Transverse colon (tissue), 4 donors: ENCODE measurements around the gene MCOLN2. TPM values are rescaled to one million over a fixed set of nuclear protein-coding genes. Genes with fewer than 3 reads are reported as not detected.
A peak's percentile ranks its signal among the peaks of the same experiment; 100 is the strongest.
"Not testable (repeated sequence)": the region's sequence is repeated elsewhere in the genome, so short reads cannot be mapped to it uniquely, and the experiment has no call there.

Experiments
- DNase-seq: peaks from one replicate; pipeline ENCODE4 v3.0.0-alpha.2; 2019
- H3K27ac ChIP-seq, 4 donors: fragments of 200-600 bp; sonication (generic); 2 replicates each; pipeline ENCODE4 v1.5.1; 2016 to 2018; ENCODE audit warnings: inconsistent platforms in 4 of 4
- H3K27me3 ChIP-seq: fragments of 200-600 bp; sonication (generic); 2 replicates; pipeline ENCODE4 v1.5.1; 2017; ENCODE audit warnings: inconsistent platforms
- H3K36me3 ChIP-seq, 4 donors: fragments of 200-600 bp; sonication (generic); 2 replicates each; pipeline ENCODE4 v1.5.1; 2017 to 2019; ENCODE audit warnings: inconsistent platforms in 4 of 4
- H3K4me1 ChIP-seq, 4 donors: fragments of 200-600 bp; sonication (generic); 2 replicates each; pipeline ENCODE4 v1.5.1; 2017 to 2020; ENCODE audit warnings: inconsistent platforms in 4 of 4
- H3K4me3 ChIP-seq, 4 donors: fragments of 200-600 bp; sonication (generic); 1 replicate in 1 of 4; 2 replicates in 3 of 4; pipeline versions ENCODE4 v1.5.1 to v1.6.1; 2017 to 2019; ENCODE audit warnings: inconsistent platforms in 4 of 4
- H3K9me3 ChIP-seq, 2 donors: fragments of 200-600 bp; sonication (generic); 2 replicates each; pipeline ENCODE4 v1.5.1; 2017 to 2019; ENCODE audit warnings: inconsistent platforms in 2 of 2
- CTCF ChIP-seq, 5 experiments: fragments of 200-600 bp in 3 of 5; fragments of 450-650 bp in 2 of 5; sonication (generic) in 3 of 5; IDR thresholded peaks; 1 replicate in 2 of 5; 2 replicates in 3 of 5; pipeline ENCODE4 v1.5.1; 2016 to 2017; ENCODE audit warnings: antibody characterized with exemption in 5 of 5, inconsistent platforms in 3 of 5, mild to moderate bottlenecking in 2 of 5, moderate library complexity in 1 of 5
- EP300 ChIP-seq: sonication (generic); formaldehyde crosslinking; IDR thresholded peaks from one replicate; pipeline ENCODE4 v1.6.1; 2017; ENCODE audit warnings: antibody characterized with exemption, low read depth
- POLR2A ChIP-seq: fragments of 450-650 bp; IDR thresholded peaks from one replicate; pipeline ENCODE4 v1.6.1; 2016; ENCODE audit warnings: antibody characterized with exemption, mild to moderate bottlenecking, moderate library complexity
- POLR2AphosphoS5 ChIP-seq, 3 donors: sonication (generic); formaldehyde crosslinking; IDR thresholded peaks; one replicate each; pipeline ENCODE4 v1.6.1; 2016; ENCODE audit warnings: antibody characterized with exemption in 3 of 3
- WGBS, 2 donors: methylation state at CpG; one replicate each; pipeline ENCODE4 v1.1.5; 2018; ENCODE audit warnings: low coverage in 1 of 2; 5-methylcytosine and 5-hydroxymethylcytosine counted together
- in situ Hi-C, 4 donors: fragments of 200-750 bp; cut with MboI; loops; one replicate each; pipeline versions ENCODE4 v1.15.0 to v1.15.1; 2017; ENCODE audit warnings: low sequenced_read_pairs in 3 of 4, low pct_ligation_motif_present in 1 of 4, low pct_unique_long_range_greater_than_20kb in 1 of 4
- intact Hi-C: fragments of 100-400 bp; cut with DNase I; formaldehyde crosslinking; loops from one replicate; pipeline ENCODE4 v1.15.1; 2023; ENCODE audit warnings: low total_unique reads
- total RNA-seq, 4 donors: library from RNA; depleted of rRNA; stranded (reverse); fragments of >200 nt; gene quantifications; one replicate each; pipeline ENCODE4 v1.1.0, GENCODE V29; 2016

MCOLN2 gene
- total RNA-seq, 4 donors from 2014 or later = 15.7 to 133 (median 82.7) TPM

GRCh38 chr1:84995484-84996334 lies 1.2 kb downstream of the MCOLN2 start:
- intact Hi-C loops = no loop called here
- in situ Hi-C loops = no loop called here

GRCh38 chr1:84991097-84991920 lies 5.6 kb downstream of the MCOLN2 start:
- H3K27me3 ChIP-seq = peaks cover 6% of the 10 kb centered on the region
- intact Hi-C loops = no loop called here

More at GRCh38 chr1:84995484-84996334, 1.2 kb downstream of the MCOLN2 start:
- peak overlapping the region in 2 of 4 donors; percentile 63 to 83 for H3K4me3 ChIP-seq
- peak overlapping the region in 2 of 4 donors; percentile 70 to 79 for H3K27ac ChIP-seq
- DNase-seq = no peak
- no peaks in the 10 kb centered on the region for H3K9me3 ChIP-seq
- WGBS, 2 donors = 56 to 57% methylated on average over 9 to 10 of the region's 10 CpGs
- peaks cover 47% of the 10 kb centered on the region for H3K27me3 ChIP-seq
- H3K4me1 ChIP-seq = peaks cover 7 to 19% (median 16%) of the 10 kb centered on the region in 4 donors
- no peak for TF ChIP-seq POLR2A
- TF ChIP-seq EP300 = no peak
- no peak for TF ChIP-seq CTCF (IDR thresholded peaks at IDR 0.05)
- no peak for TF ChIP-seq POLR2AphosphoS5 (IDR thresholded peaks at IDR 0.05)
- H3K36me3 ChIP-seq = no peaks in the 10 kb centered on the region

GRCh38 chr1:84988588-84988987 lies 8.3 kb downstream of the MCOLN2 start:
- in situ Hi-C loops (no loop called here), intact Hi-C loops (no loop called here)
- no peak for DNase-seq
- WGBS, 2 donors = 51 to 72% methylated on average over 2 of the region's 2 CpGs
- Histone ChIP-seq H3K36me3 (no peaks in the 10 kb centered on the region), H3K4me1 (no peaks in the 10 kb centered on the region), H3K27ac (no peak overlapping the region), H3K27me3 (no peaks in the 10 kb centered on the region), H3K4me3 (no peak overlapping the region), H3K9me3 (no peaks in the 10 kb centered on the region)
- TF ChIP-seq CTCF (IDR thresholded peaks at IDR 0.05) (no peak), POLR2AphosphoS5 (IDR thresholded peaks at IDR 0.05) (no peak)

More at GRCh38 chr1:84991097-84991920, 5.6 kb downstream of the MCOLN2 start:
- no peak for DNase-seq
- H3K36me3 ChIP-seq = no peaks in the 10 kb centered on the region
- peaks cover 0 to under 1% (median 0%) of the 10 kb centered on the region in 4 donors for H3K4me1 ChIP-seq
- in situ Hi-C loops = no loop called here
- WGBS, 2 donors = 66% methylated on average over 5 to 8 of the region's 8 CpGs
- no peaks in the 10 kb centered on the region for H3K9me3 ChIP-seq
- H3K4me3 ChIP-seq = no peak overlapping the region
- no peak overlapping the region for H3K27ac ChIP-seq
- no peak for TF ChIP-seq POLR2A
- TF ChIP-seq POLR2AphosphoS5 (IDR thresholded peaks at IDR 0.05) = no peak
- TF ChIP-seq CTCF (IDR thresholded peaks at IDR 0.05) = no peak
- no peak for TF ChIP-seq EP300

GRCh38 chr1:84986561-84986960 lies 10.4 kb downstream of the MCOLN2 start:
- in situ Hi-C loops, H3K4me1 ChIP-seq, H3K27me3 ChIP-seq, H3K27ac ChIP-seq, DNase-seq, H3K4me3 ChIP-seq, H3K36me3 ChIP-seq, H3K9me3 ChIP-seq: not testable (repeated sequence)
- 81 to 95% methylated on average over 3 of the region's 3 CpGs for WGBS, 2 donors
- intact Hi-C loops = loop anchor here (2.0 kb wide), 1 partner anchor 76 kb away; a partner anchor contains a TSS
